GM12875 (cell line): ENCODE measurements around the gene GXYLT2.
A peak's percentile ranks its signal among the peaks of the same experiment; 100 is the strongest.

Experiments
- H3K4me3 ChIP-seq: one replicate; pipeline ENCODE4 v1.5.1; 2011; ENCODE audit warnings: low read depth, low read length, control low read depth
- CTCF ChIP-seq: IDR thresholded peaks from 2 replicates; pipeline ENCODE4 v1.5.1; 2011; ENCODE audit warnings: low read depth, mild to moderate bottlenecking, control low read depth, inconsistent platforms, low read length, moderate library complexity, borderline replicate concordance; ENCODE audit not compliant: insufficient read depth

GXYLT2 gene

GRCh38 chr3:72888546-72889309 lies 882 bp downstream of the GXYLT2 start:
- H3K4me3 ChIP-seq: no peak overlapping the region
- TF ChIP-seq CTCF: no peak

- TF ChIP-seq CTCF: no peak
- no peak overlapping the region for H3K4me3 ChIP-seq
Observed at GRCh38 chr3:72889310-72890165, 1.7 kb downstream of the GXYLT2 start.

- TF ChIP-seq CTCF: no peak
- H3K4me3 ChIP-seq: no peak overlapping the region
Observed at GRCh38 chr3:72890166-72890925, 2.5 kb downstream of the GXYLT2 start.

GRCh38 chr3:72891053-72891855 lies 3.4 kb downstream of the GXYLT2 start:
- TF ChIP-seq CTCF: no peak
- H3K4me3 ChIP-seq: no peak overlapping the region

GRCh38 chr3:72892081-72892775 lies 4.4 kb downstream of the GXYLT2 start:
- H3K4me3 ChIP-seq: no peak overlapping the region
- no peak for TF ChIP-seq CTCF

- TF ChIP-seq CTCF: peak; percentile 25; the same call in 1 of the 2 replicates
- H3K4me3 ChIP-seq: no peak overlapping the region
Observed at GRCh38 chr3:72892870-72893269, 5.0 kb downstream of the GXYLT2 start.
